HG02981 (cell line): ENCODE data around the gene SLC6A19.

Experiments
- ATAC-seq: cut with Tn5 transposase; IDR thresholded peaks from one replicate; pipeline ENCODE4 v1.9.1; 2021; ENCODE audit warnings: mild to moderate bottlenecking, moderate library complexity; ENCODE audit not compliant: unreplicated experiment

The SLC6A19 gene

GRCh38 chr5:1193591-1193985 is 7.8 kb upstream of the SLC6A19 start:
- ATAC-seq, result no peak

GRCh38 chr5:1194378-1194777 is 7.0 kb upstream of the SLC6A19 start:
- ATAC-seq, result no peak

GRCh38 chr5:1195439-1195838 is 6.0 kb upstream of the SLC6A19 start:
- no peak for ATAC-seq

- ATAC-seq, result no peak
These were observed 5.5 kb upstream of the SLC6A19 start for GRCh38 chr5:1195916-1196315.

- ATAC-seq, result no peak
These were observed 4.8 kb upstream of the SLC6A19 start for GRCh38 chr5:1196562-1196961.

DNA sequence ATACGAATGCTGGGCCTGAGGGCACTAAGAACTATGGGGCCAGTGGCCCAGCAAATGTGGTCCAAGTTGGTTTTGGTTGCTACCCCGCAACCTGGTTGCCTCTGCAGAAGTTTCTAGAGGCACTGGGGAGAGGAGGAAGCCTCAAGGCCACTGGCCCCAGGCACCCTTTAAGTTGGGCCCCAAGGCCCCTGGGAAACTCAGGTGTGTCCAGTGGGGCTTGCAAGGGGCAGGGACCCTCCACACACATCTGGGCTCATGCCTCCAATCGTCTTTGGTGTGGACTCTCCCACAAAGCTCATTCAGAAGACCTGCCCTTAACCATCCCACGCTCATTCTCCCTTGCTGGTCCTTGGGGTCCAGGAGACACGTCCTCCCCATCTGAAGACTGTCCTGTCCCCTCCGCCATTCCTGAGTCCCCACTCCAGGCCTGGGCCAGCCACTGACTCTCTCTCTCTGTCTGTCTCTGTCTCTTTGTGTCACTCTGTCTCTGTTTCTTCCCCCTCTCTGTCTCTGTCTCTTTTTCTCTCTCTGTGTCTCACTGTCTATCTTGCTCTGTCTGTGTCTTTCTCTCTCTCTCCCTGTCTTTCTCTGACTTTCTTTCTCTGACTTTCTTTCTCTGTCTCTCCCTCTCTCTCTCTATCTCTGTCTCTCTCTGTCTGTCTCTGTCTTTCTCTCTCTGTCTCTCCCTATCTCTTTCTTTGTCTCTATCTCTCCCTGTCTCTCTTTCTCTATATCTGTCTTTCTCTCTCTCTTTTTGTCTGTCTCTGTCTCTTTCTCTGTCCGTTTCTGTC is 3.3 kb upstream of the SLC6A19 start:
- no peak for ATAC-seq

- ATAC-seq, result no peak
These were observed 2.1 kb upstream of the SLC6A19 start for GRCh38 chr5:1199340-1199648.

DNA sequence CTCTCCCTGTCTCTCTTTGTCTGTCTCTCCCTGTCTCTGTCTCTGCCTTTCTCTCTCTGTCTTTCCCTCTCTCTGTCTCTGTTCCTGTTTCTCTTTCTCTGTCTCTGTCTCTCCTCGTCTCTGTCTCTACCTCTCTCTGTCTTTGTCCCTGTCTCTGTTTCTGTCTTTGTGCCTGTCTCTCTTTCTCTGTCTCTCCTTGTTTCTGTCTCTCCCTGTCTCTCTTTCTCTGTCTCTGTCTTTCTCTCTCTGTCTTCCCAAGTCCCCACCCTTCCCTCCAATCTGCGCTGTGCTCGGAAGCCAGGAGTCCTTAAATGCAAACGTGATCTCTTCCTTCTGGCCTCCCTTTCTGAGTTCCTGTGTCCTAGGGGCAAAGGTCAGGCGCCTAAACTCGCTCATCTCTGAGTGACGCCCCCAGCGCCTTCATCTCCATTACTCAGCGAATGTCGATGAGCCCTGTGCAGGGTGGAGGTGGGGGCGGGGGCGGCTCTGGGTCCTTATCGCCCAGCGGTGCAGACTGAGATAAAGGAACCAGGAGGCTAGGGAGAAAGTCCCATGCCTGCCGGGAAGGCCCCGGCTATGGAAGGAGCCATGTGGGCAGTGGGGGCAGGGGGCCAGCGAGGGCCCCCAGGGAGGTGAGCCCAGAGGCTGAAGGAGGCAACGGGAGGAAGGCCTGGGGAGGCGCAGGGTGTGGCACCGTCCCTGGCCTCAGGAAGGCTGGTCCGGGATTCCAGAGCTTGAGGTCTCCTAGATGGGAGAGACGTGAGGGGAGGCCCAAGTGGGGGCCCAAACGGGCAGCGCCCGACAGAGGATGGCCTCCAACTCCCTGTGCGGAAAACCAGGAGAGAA is 1.5 kb upstream of the SLC6A19 start:
- no peak for ATAC-seq

GRCh38 chr5:1200495-1201326 is 684 bp upstream of the SLC6A19 start:
- no peak for ATAC-seq

- ATAC-seq, result no peak
These were observed 817 bp downstream of the SLC6A19 start for GRCh38 chr5:1202026-1202797.

- ATAC-seq, result no peak
These were observed 1.4 kb downstream of the SLC6A19 start for GRCh38 chr5:1202798-1203185.

DNA sequence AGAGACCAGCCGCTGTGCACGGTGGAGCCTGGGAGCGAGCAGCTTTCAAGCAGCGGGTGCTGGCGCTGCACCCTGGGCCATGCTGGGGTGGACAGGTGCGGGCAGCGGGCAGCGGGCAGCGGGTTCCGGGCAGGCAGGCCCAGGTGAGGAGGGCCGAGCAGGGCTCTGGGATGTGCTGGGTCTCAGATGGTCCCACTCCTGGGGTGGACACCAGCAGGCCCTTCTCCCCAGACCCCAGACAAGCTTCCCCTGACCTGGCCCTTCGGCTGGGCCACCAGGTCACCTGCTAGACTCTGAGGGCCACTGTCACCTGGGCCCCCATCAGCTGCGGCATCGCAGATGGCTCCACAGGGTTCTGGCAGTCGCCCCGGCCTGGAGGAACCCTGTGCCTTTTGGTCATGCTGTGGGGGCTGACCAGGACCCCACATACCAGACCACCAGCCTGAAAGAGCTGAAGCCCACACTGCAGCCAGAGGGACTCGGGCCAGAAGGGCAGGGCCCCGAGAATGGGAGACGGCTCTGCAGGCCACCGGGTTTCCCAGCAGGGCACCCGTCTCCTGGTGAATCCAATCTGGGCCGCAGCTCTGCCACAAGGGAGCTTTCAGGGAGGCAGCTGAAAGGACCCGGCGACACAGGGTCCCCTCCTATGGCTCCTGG is 2.0 kb downstream of the SLC6A19 start:
- ATAC-seq, result no peak

DNA sequence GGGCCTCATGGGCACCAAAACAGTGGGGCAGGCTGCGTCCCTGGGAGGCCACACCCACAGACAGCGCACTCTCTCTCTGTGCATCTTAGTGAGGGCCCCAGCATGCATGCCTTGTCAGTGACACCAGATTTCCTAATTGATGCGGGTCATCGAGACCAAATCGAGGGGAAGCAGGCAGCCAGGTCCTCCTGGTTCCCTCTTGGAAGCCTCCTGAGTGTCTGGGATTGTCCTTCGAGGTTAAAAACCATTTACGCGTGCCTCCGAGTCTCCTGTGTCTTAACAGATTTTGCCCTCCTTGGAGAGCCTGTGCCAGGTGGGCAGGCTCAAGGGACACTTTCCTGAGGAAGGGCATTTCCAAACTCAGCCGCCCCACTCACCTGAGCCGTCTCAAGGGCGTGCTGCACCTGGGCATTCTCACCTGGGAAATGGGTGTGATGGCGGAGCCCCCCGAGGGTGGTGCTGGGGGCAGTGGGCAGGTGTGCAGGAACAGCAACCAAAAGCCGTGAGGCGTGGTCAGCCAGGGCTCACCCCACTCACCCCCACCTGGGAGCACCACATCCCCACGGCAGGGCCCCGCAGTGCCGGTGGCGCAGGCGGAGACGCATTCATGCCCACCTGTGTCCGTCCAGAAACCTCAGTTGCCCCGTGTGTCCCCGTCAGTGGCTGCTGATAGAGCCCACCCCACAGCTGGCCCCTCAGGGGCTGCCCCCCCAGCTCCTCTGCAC is 2.7 kb downstream of the SLC6A19 start:
- ATAC-seq, result no peak

DNA sequence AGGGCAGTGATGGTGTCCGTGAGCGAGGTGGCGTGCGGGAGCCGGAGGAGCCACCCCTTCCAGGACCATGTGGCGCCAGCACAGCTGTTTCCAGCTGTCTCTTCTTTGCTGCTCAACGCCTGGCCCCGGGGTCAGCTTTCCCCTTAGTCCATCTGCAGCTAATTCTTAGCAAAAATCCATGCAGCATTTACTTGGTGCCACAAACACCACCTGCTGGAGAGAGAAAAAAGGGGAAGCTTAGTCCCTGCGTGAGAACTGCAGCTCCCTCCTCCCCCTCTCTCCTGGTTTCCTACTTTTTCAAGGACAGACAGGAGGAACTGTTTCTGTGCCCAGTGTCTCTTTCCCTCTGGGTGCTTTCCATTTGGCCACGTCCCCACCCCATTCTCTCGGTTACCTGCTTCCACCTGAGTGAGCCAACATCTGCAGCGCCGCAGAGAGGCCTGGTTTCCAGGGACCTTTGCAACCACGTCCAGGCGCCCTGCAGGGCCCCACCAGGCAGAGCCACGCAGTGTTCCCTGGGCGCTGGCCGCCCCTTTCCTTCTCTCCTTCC is 3.4 kb downstream of the SLC6A19 start:
- ATAC-seq, result no peak

DNA sequence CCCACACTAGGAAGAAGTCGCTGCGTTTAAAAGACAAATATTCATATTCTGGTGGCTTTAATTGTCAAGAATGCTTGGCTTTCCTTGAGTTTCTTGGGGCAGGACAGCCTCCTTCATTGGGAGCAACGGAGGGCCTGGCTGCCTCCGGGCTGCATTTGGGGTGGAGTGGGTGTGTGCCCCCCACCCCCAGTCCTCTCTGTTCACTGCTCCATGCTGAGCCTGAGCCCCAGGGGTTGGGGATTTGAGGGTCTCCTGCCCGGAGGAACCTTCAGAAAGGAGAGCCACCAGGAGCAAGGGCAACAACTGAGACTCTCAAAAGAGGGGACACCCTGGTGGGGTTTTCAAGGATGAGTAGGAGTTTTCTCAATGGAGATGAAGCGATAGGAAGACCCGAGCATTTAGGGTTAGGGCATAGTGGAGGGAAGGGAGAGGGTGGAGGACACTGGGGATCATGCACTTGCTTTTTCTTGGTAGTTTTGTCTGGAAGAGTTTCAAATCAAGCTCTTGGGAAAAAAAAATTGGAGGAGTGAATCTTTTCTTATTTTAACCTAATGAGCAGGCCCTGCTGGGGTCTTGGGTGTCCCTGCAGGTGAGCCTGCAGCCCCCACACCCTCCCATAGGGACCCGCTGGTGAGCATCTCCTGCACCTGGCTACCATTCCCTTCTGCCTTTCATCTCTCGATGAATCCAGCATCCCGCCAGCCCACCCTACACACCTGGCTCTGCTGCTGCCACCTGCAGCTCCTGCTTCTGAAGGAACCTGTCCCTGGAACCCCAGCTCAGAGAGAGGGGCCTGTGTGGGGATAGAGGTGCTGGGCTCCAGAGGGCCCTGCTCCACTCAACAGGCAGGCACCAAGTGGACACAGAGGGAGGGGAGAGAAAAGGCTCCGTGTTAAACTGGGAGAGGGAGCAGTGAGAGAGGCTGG is 4.1 kb downstream of the SLC6A19 start:
- ATAC-seq, result no peak

- no peak for ATAC-seq
These were observed 5.4 kb downstream of the SLC6A19 start for GRCh38 chr5:1206521-1207412.

DNA sequence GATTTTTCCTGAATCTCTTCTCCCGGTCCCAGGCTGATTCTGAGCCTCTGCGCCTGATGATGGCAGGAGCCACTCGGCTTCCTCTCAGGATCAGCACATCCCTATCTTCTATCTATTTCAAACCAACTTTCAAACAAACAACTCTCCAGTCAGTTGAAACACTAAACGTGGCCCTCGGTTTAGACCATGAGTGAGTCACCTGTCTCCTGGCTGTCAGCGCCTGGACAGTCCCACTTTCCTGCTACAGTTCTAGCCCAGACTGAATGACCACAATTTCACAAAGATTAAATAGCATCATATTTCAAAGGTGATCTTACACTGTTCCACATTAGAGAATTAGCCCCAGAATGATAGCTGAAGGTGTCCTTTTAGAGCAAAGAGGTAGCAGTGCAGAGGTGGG is 6.2 kb downstream of the SLC6A19 start:
- ATAC-seq, result no peak
